ENCODE measurements around the gene CD99. TPM values are rescaled to one million over a fixed set of nuclear protein-coding genes. Genes with fewer than 3 reads are reported as not detected.

Gene CD99
- total and polyA plus RNA-seq, 2 donors (not counting 1 experiment from before 2014, with no cell fraction given) = 70.7 to 133 TPM

DNA sequence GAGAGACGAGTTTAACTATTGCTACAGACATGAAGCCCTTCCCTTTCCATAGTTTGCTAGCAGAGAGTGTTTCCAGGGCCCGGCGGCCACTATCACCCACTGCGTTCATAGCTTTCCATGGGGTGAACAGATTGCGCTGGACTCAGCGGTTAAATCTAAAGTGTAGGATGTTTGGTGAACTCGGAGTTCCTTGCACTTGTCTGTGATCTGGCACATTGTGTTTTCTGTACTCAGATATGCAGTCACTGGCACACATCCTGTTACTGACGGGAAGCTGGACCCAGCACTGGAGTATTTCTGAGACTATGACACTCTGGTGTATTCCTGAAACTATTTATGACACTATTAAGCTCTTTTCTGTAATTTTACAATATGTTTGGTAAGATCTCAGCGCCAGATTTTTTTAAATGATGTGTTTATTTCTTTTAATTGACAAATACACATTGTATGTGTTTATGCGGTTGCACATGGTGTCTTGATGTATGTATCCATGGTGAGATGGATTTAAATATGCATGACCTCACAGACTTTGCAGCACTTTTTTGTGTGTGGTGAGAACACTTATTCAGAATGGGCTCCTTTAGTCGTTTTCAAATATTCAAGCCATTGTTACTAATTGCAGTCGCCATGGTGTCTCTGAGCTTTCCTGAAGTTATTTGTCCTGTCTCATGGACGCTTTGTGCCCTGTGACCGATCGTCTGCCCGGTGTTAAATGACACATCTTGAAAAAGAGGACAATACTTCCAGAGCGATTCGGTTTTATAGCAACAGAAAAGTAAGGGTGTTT is 14.1 kb downstream of the CD99 start:
- no peaks in the 10 kb centered on the region for H3K9me3 ChIP-seq (ENCODE audit: control extremely low read depth in 1 of 3, control insufficient read depth in 2 of 3, insufficient read depth in 1 of 3, low read length in 2 of 3)
- no peak overlapping the region for H3K27ac Mint-ChIP-seq
- ChIA-PET CTCF (no interaction called here), POLR2A (no interaction called here)
- no peak overlapping the region for H2AFZ ChIP-seq (ENCODE audit: insufficient read depth, low read depth, low read length, poor library complexity, severe bottlenecking)
- TF ChIP-seq, protein P1, sequence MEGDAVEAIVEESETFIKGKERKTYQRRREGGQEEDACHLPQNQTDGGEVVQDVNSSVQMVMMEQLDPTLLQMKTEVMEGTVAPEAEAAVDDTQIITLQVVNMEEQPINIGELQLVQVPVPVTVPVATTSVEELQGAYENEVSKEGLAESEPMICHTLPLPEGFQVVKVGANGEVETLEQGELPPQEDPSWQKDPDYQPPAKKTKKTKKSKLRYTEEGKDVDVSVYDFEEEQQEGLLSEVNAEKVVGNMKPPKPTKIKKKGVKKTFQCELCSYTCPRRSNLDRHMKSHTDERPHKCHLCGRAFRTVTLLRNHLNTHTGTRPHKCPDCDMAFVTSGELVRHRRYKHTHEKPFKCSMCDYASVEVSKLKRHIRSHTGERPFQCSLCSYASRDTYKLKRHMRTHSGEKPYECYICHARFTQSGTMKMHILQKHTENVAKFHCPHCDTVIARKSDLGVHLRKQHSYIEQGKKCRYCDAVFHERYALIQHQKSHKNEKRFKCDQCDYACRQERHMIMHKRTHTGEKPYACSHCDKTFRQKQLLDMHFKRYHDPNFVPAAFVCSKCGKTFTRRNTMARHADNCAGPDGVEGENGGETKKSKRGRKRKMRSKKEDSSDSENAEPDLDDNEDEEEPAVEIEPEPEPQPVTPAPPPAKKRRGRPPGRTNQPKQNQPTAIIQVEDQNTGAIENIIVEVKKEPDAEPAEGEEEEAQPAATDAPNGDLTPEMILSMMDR (IDR thresholded peaks at IDR 0.05) = no peak
- no peak for TF ChIP-seq EZH2 (IDR thresholded peaks at IDR 0.05; ENCODE audit: borderline replicate concordance, insufficient read depth, low read depth, low read length, poor library complexity, severe bottlenecking)
- peaks cover 96% of the 10 kb centered on the region for H4K20me1 ChIP-seq (ENCODE audit: control insufficient read depth, insufficient read depth, low read length, poor library complexity, severe bottlenecking)
- peaks cover 58 to 77% of the 10 kb centered on the region in 2 donors for H3K4me1 ChIP-seq (ENCODE audit: control insufficient read depth in 2 of 2, insufficient read depth in 2 of 2, low read length in 2 of 2)
- H3K4me3 Mint-ChIP-seq = no peak overlapping the region
- H3K4me3 ChIP-seq (ENCODE audit: control extremely low read depth in 1 of 5, extremely low read depth in 1 of 5, insufficient read depth in 1 of 5, low read depth in 2 of 5, low read length in 4 of 5) = no peak overlapping the region
- no peak overlapping the region for H3K27ac ChIP-seq (ENCODE audit: low read length in 2 of 2)
- DNase-seq (no peak), ATAC-seq (ENCODE audit: low read depth) (no peak)
- no peaks in the 10 kb centered on the region for H3K27me3 Mint-ChIP-seq
- H3K9me3 Mint-ChIP-seq (ENCODE audit: insufficient read depth) = no peaks in the 10 kb centered on the region
- peaks cover 84% of the 10 kb centered on the region for H3K79me2 ChIP-seq (ENCODE audit: control insufficient read depth, insufficient read depth, low read length)
- H3K36me3 ChIP-seq (replicated peaks in 1 of 2; ENCODE audit: control extremely low read depth in 1 of 2, control insufficient read depth in 1 of 2, extremely low read depth in 1 of 2, insufficient read depth in 2 of 2, low read length in 1 of 2) = peaks cover 0 to 9% of the 10 kb centered on the region in 2 experiments
- H3K9ac ChIP-seq (ENCODE audit: low read length) = no peak overlapping the region
- H3K27me3 ChIP-seq (replicated peaks in 1 of 4; ENCODE audit: control extremely low read depth in 1 of 4, control insufficient read depth in 3 of 4, insufficient read depth in 4 of 4, low read length in 3 of 4) = no peaks in the 10 kb centered on the region
- intact Hi-C loops (cut with micrococcal nuclease) = loop anchor here (5.0 kb wide), 1 partner anchor 37 kb away; no protein-coding TSS in a partner anchor
- 66% methylated on average over 9 of the region's 18 CpGs for WGBS (ENCODE audit: insufficient coverage)
- peaks cover 86% of the 10 kb centered on the region for H3K4me1 Mint-ChIP-seq
- no peak overlapping the region for H3K4me2 ChIP-seq (replicated peaks; ENCODE audit: low read depth, low read length, poor library complexity, severe bottlenecking)

DNA sequence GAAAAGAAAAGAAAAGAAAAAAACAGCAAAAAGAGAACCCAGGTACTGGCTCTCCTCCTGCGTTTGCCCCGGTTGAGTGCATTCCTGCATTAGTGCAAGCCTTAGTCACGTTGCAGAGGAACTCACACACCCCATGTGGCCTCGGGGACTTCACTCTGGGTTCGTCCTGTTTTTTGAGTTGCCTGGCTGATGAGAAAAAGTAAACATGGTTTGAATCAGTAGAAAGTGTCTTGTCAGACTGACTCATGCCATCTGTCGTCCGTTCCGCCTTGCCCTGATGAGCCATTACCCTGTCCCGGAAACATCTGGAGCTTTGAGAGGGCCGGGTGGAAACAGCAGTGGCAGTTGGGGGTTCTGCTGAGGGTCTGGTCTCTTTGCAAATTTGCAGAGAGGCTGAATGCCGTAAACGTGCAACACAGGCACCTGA is 16.3 kb downstream of the CD99 start:
- H3K9ac ChIP-seq (ENCODE audit: low read length) = no peak overlapping the region
- no peaks in the 10 kb centered on the region for H3K27me3 ChIP-seq (replicated peaks in 1 of 4; ENCODE audit: control extremely low read depth in 1 of 4, control insufficient read depth in 3 of 4, insufficient read depth in 4 of 4, low read length in 3 of 4)
- Mint-ChIP-seq H3K9me3 (ENCODE audit: insufficient read depth) (no peaks in the 10 kb centered on the region), H3K4me1 (peaks cover 76% of the 10 kb centered on the region), H3K27ac (peak overlapping the region; percentile 89), H3K4me3 (peak overlapping the region; percentile 73), H3K27me3 (no peaks in the 10 kb centered on the region)
- intact Hi-C loops (cut with micrococcal nuclease) = loop anchor here (1.0 to 5.0 kb wide), 4 partner anchors 11 to 77 kb away; partner anchors contain the start of gene CD99
- peak overlapping the region in 1 of 5 experiments; percentile 47 for H3K4me3 ChIP-seq (ENCODE audit: control extremely low read depth in 1 of 5, extremely low read depth in 1 of 5, insufficient read depth in 1 of 5, low read depth in 2 of 5, low read length in 4 of 5)
- peak; percentile 85 for ATAC-seq (ENCODE audit: low read depth)
- H3K79me2 ChIP-seq (ENCODE audit: control insufficient read depth, insufficient read depth, low read length) = peaks cover 72% of the 10 kb centered on the region
- 0% methylated on average over 12 of the region's 12 CpGs for WGBS (ENCODE audit: insufficient coverage)
- H3K27ac ChIP-seq (ENCODE audit: low read length in 2 of 2) = peak overlapping the region; percentile 72
- CTCF ChIA-PET = no interaction called here
- POLR2A ChIA-PET = no interaction called here
- H3K4me1 ChIP-seq (ENCODE audit: control insufficient read depth in 2 of 2, insufficient read depth in 2 of 2, low read length in 2 of 2) = peaks cover 49 to 68% of the 10 kb centered on the region in 2 donors
- peak overlapping the region; percentile 68 for H3K4me2 ChIP-seq (replicated peaks; ENCODE audit: low read depth, low read length, poor library complexity, severe bottlenecking)
- H3K36me3 ChIP-seq (replicated peaks in 1 of 2; ENCODE audit: control extremely low read depth in 1 of 2, control insufficient read depth in 1 of 2, extremely low read depth in 1 of 2, insufficient read depth in 2 of 2, low read length in 1 of 2) = peaks cover 0 to 11% of the 10 kb centered on the region in 2 experiments
- peaks cover 75% of the 10 kb centered on the region for H4K20me1 ChIP-seq (ENCODE audit: control insufficient read depth, insufficient read depth, low read length, poor library complexity, severe bottlenecking)
- no peak for TF ChIP-seq EZH2 (IDR thresholded peaks at IDR 0.05; ENCODE audit: borderline replicate concordance, insufficient read depth, low read depth, low read length, poor library complexity, severe bottlenecking)
- TF ChIP-seq, protein P1 (IDR thresholded peaks at IDR 0.05) = no peak
- DNase-seq = peak; percentile 92
- no peaks in the 10 kb centered on the region for H3K9me3 ChIP-seq (ENCODE audit: control extremely low read depth in 1 of 3, control insufficient read depth in 2 of 3, insufficient read depth in 1 of 3, low read length in 2 of 3)
- no peak overlapping the region for H2AFZ ChIP-seq (ENCODE audit: insufficient read depth, low read depth, low read length, poor library complexity, severe bottlenecking)

All from B cell (primary cell).